Endothelial cell of umbilical vein (primary cell): ENCODE measurements around the gene PROM1. TPM values are rescaled to one million over a fixed set of nuclear protein-coding genes. Genes with fewer than 3 reads are reported as not detected.

Source experiments
- BruUV-seq: library from RNA; stranded (reverse); fragments of 400-500 nt; replicated peaks from 2 replicates; lab custom pipeline; 2021; lab: Mats Ljungman, UMichigan
- CTCF ChIA-PET: fragments of 300-600, 350-600 bp; sonication (Branson Sonifier 250); formaldehyde crosslinking; loops from one replicate; lab custom pipeline; 2021; ENCODE audit warnings: antibody characterized with exemption, inconsistent platforms; lab: Charles Lee
- POLR2A ChIA-PET: fragments of 300-600, 350-600 bp; sonication (Branson Sonifier 250); formaldehyde crosslinking; loops from one replicate; lab custom pipeline; 2021; ENCODE audit warnings: antibody characterized with exemption, inconsistent platforms; lab: Charles Lee
- DNase-seq: peaks from one replicate; pipeline ENCODE4 v3.0.0-alpha.2; 2011; ENCODE audit warnings: low read depth, low spot score
- FAIRE-seq: peaks from 2 replicates; lab custom pipeline; 2011; peaks lifted over from hg19 to GRCh38; lab: Jason Lieb, UNC
- H2AFZ ChIP-seq: 2 replicates; pipeline ENCODE4 v1.6.0; 2012; ENCODE audit warnings: low read depth, low read length, control low read depth, inconsistent platforms
- H3K27ac ChIP-seq: 2 replicates; pipeline ENCODE4 v1.5.1; 2011; ENCODE audit warnings: low read depth, mild to moderate bottlenecking, control low read depth, low read length, moderate library complexity; ENCODE audit not compliant: insufficient read depth
- H3K27me3 ChIP-seq, 2 experiments: 2 replicates each; pipeline versions ENCODE4 v1.6.0 to v1.6.1; 2011; ENCODE audit warnings: low read length in 2 of 2, mixed read lengths in 1 of 2; ENCODE audit not compliant: control insufficient read depth in 2 of 2, insufficient read depth in 2 of 2
- H3K36me3 ChIP-seq, 2 experiments: 2 replicates in 1 of 2; 3 replicates in 1 of 2; pipeline ENCODE4 v1.5.1; 2011; ENCODE audit warnings: low read length in 2 of 2, mild to moderate bottlenecking in 1 of 2, moderate library complexity in 1 of 2; ENCODE audit not compliant: control insufficient read depth in 2 of 2, insufficient read depth in 2 of 2; ENCODE audit errors: extremely low read depth in 1 of 2
- H3K4me1 ChIP-seq: 3 replicates; pipeline ENCODE4 v1.5.1; 2011; ENCODE audit warnings: mild to moderate bottlenecking, low read length; ENCODE audit not compliant: control insufficient read depth, insufficient read depth; ENCODE audit errors: extremely low read depth
- H3K4me2 ChIP-seq: 2 replicates; pipeline ENCODE4 v1.6.1; 2011; ENCODE audit warnings: low read length, control low read depth, mixed read lengths; ENCODE audit not compliant: insufficient read depth
- H3K4me3 ChIP-seq, 3 experiments: fragments of 200-600 bp in 1 of 3; sonication (generic), shearing (Covaris generic) in 1 of 3; replicated peaks in 1 of 3; 2 replicates each; pipeline ENCODE4 v1.5.1; 2011 to 2016; ENCODE audit warnings: control low read depth in 3 of 3, low read length in 3 of 3, mild to moderate bottlenecking in 2 of 3, inconsistent platforms in 1 of 3, low read depth in 1 of 3, moderate library complexity in 1 of 3; ENCODE audit not compliant: insufficient read depth in 1 of 3
- H3K79me2 ChIP-seq: 2 replicates; pipeline ENCODE4 v1.6.0; 2012; ENCODE audit warnings: low read length, inconsistent platforms; ENCODE audit not compliant: control insufficient read depth, insufficient read depth
- H3K9ac ChIP-seq: replicated peaks from 2 replicates; pipeline ENCODE3; 2011; ENCODE audit warnings: low read length, control low read depth; ENCODE audit not compliant: insufficient read depth; ENCODE audit errors: extremely low read depth
- H3K9me1 ChIP-seq: replicated peaks from 3 replicates; pipeline ENCODE4 v1.6.0; 2011; ENCODE audit warnings: mild to moderate bottlenecking, low read length; ENCODE audit not compliant: control insufficient read depth, insufficient read depth; ENCODE audit errors: extremely low read depth
- H3K9me3 ChIP-seq: replicated peaks from 2 replicates; pipeline ENCODE4 v1.5.1; 2012; ENCODE audit warnings: low read length, inconsistent platforms; ENCODE audit not compliant: control insufficient read depth, insufficient read depth
- H4K20me1 ChIP-seq: replicated peaks from 2 replicates; pipeline ENCODE3; 2011; ENCODE audit warnings: mild to moderate bottlenecking, low read length; ENCODE audit not compliant: control insufficient read depth, insufficient read depth; ENCODE audit errors: extremely low read depth
- EZH2 ChIP-seq: IDR thresholded peaks from 2 replicates; pipeline ENCODE4 v1.6.1; 2012; ENCODE audit warnings: borderline replicate concordance, low read depth, mild to moderate bottlenecking, moderate library complexity, low read length, inconsistent platforms; ENCODE audit not compliant: severe bottlenecking
- FOS ChIP-seq: IDR thresholded peaks from 2 replicates; pipeline ENCODE4 v1.6.1; 2011; ENCODE audit warnings: mild to moderate bottlenecking, low read length, moderate library complexity, borderline replicate concordance; ENCODE audit not compliant: insufficient read depth
- GATA2 ChIP-seq: IDR thresholded peaks from 2 replicates; pipeline ENCODE4 v1.7.0; 2011; ENCODE audit warnings: low read depth, mild to moderate bottlenecking, moderate library complexity, mixed read lengths, low read length; ENCODE audit not compliant: insufficient read length, insufficient read depth
- JUN ChIP-seq: IDR thresholded peaks from 2 replicates; pipeline ENCODE4 v1.6.1; 2011; ENCODE audit warnings: borderline replicate concordance, low read depth; ENCODE audit not compliant: insufficient read length, insufficient read depth
- MYC ChIP-seq: IDR thresholded peaks from one replicate; pipeline ENCODE4 v1.6.1; 2011; ENCODE audit warnings: mild to moderate bottlenecking, low read depth, low read length
- POLR2A ChIP-seq: IDR thresholded peaks from 2 replicates; pipeline ENCODE4 v1.6.1; 2012; ENCODE audit warnings: low read depth, mild to moderate bottlenecking, control low read depth, low read length
- POLR2AphosphoS5 ChIP-seq: IDR thresholded peaks from 2 replicates; pipeline ENCODE4 v1.6.1; 2012; ENCODE audit warnings: low read depth, mild to moderate bottlenecking, control low read depth, low read length, moderate library complexity; ENCODE audit not compliant: insufficient read depth
- dilution Hi-C: fragments of 300-500 bp; cut with MboI; formaldehyde crosslinking; loops from one replicate; pipeline ENCODE4 v1.15.0; 2019; ENCODE audit warnings: low sequenced_read_pairs; ENCODE audit not compliant: extremely low pct_ligation_motif_present
- intact Hi-C: fragments of 100-400 bp; cut with micrococcal nuclease; formaldehyde crosslinking; loops from one replicate; pipeline ENCODE4 v1.10.0; 2022
- polyA plus RNA-seq, 4 experiments: library from polyadenylated mRNA; depleted of rRNA in 3 of 4; stranded (reverse) in 3 of 4; unstranded in 1 of 4; fragments of >200 nt; gene quantifications; 2 replicates each; pipeline versions ENCODE4 v1.2.1 to v1.2.3, GENCODE V29; 2011 to 2012; ENCODE audit warnings: missing spikeins in 1 of 4
- total RNA-seq: library from RNA; stranded (reverse); gene quantifications from 2 replicates; pipeline ENCODE4 v1.2.3, GENCODE V29; 2021
- TF ChIP-seq, protein P1 (sequence below), 2 donors: IDR thresholded peaks; 1 replicate in 1 of 2; 2 replicates in 1 of 2; pipeline ENCODE4 v1.5.1; 2011; ENCODE audit warnings: low read length in 2 of 2, mild to moderate bottlenecking in 2 of 2, moderate library complexity in 2 of 2, control low read depth in 1 of 2, inconsistent platforms in 1 of 2, low read depth in 1 of 2; ENCODE audit not compliant: insufficient read depth in 1 of 2; ENCODE audit errors: extremely low read depth in 1 of 2
- TF ChIP-seq, protein P2 (sequence below): IDR thresholded peaks from 2 replicates; pipeline ENCODE4 v1.6.1; 2011; ENCODE audit not compliant: insufficient read depth, insufficient read length

The PROM1 gene
- total and polyA plus RNA-seq, 2 donors (not counting 3 experiments of a cell fraction or from before 2014, with no cell fraction given) = 0.36 to 1.7 TPM

DNA sequence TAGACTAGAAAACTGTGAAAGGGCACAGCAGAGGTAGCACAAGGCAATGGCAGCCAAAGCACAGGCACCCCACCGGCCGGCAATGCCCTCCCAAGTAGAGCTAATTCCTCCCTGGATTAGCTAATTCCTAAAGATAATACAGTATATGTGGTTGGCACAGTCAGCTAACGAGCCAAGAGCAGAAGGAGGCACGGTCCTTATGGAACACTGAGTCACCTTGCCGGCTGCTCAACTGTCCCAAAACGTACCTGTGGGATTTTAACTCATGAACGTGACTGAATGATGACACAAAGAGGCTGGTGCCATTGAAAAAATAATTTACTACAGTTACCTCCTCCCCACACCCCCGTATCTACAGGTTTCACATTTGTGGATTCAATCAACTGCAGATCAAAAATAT, 136.1 kb downstream of the PROM1 start:
- H3K9me3 ChIP-seq = no peaks in the 10 kb centered on the region
- no TSS peak for BruUV-seq
- no peak overlapping the region for H2AFZ ChIP-seq
- no peaks in the 10 kb centered on the region for H3K4me1 ChIP-seq
- FAIRE-seq (no peak), DNase-seq (no peak)
- ChIA-PET POLR2A (no interaction called here), CTCF (no interaction called here)
- no peak overlapping the region for H3K4me2 ChIP-seq
- H3K9me1 ChIP-seq = no peaks in the 10 kb centered on the region
- H3K79me2 ChIP-seq = no peaks in the 10 kb centered on the region
- peaks cover 0 to 2% of the 10 kb centered on the region in 2 experiments for H3K27me3 ChIP-seq
- no peaks in the 10 kb centered on the region for H4K20me1 ChIP-seq
- no peak overlapping the region for H3K27ac ChIP-seq
- H3K9ac ChIP-seq = no peak overlapping the region
- intact Hi-C loops (no loop called here), dilution Hi-C loops (no loop called here)
- H3K36me3 ChIP-seq = no peaks in the 10 kb centered on the region
- TF ChIP-seq JUN (no peak), GATA2 (no peak), POLR2A (no peak), MYC (no peak), FOS (no peak), EZH2 (no peak), POLR2AphosphoS5 (no peak)
- TF ChIP-seq, protein P1, sequence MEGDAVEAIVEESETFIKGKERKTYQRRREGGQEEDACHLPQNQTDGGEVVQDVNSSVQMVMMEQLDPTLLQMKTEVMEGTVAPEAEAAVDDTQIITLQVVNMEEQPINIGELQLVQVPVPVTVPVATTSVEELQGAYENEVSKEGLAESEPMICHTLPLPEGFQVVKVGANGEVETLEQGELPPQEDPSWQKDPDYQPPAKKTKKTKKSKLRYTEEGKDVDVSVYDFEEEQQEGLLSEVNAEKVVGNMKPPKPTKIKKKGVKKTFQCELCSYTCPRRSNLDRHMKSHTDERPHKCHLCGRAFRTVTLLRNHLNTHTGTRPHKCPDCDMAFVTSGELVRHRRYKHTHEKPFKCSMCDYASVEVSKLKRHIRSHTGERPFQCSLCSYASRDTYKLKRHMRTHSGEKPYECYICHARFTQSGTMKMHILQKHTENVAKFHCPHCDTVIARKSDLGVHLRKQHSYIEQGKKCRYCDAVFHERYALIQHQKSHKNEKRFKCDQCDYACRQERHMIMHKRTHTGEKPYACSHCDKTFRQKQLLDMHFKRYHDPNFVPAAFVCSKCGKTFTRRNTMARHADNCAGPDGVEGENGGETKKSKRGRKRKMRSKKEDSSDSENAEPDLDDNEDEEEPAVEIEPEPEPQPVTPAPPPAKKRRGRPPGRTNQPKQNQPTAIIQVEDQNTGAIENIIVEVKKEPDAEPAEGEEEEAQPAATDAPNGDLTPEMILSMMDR (IDR thresholded peaks at IDR 0.05; ENCODE audit: extremely low read depth in 1 of 2, insufficient read depth in 1 of 2, low read depth in 1 of 2, low read length in 2 of 2) = no peak
- TF ChIP-seq, protein P2, sequence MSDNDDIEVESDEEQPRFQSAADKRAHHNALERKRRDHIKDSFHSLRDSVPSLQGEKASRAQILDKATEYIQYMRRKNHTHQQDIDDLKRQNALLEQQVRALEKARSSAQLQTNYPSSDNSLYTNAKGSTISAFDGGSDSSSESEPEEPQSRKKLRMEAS = no peak
- H3K4me3 ChIP-seq = no peak overlapping the region
